Transverse colon (tissue), 4 donors: ENCODE data around the gene HAT1. TPM values are rescaled to one million over a fixed set of nuclear protein-coding genes. Genes with fewer than 3 reads are reported as not detected.

Experiments used
- DNase-seq: peaks from one replicate; pipeline ENCODE4 v3.0.0-alpha.2; 2019
- H3K27ac ChIP-seq, 4 donors: fragments of 200-600 bp; sonication (generic); 2 replicates each; pipeline ENCODE4 v1.5.1; 2016 to 2018; ENCODE audit warnings: inconsistent platforms in 4 of 4
- H3K27me3 ChIP-seq: fragments of 200-600 bp; sonication (generic); 2 replicates; pipeline ENCODE4 v1.5.1; 2017; ENCODE audit warnings: inconsistent platforms
- H3K36me3 ChIP-seq, 4 donors: fragments of 200-600 bp; sonication (generic); 2 replicates each; pipeline ENCODE4 v1.5.1; 2017 to 2019; ENCODE audit warnings: inconsistent platforms in 4 of 4
- H3K4me1 ChIP-seq, 4 donors: fragments of 200-600 bp; sonication (generic); 2 replicates each; pipeline ENCODE4 v1.5.1; 2017 to 2020; ENCODE audit warnings: inconsistent platforms in 4 of 4
- H3K4me3 ChIP-seq, 4 donors: fragments of 200-600 bp; sonication (generic); 1 replicate in 1 of 4; 2 replicates in 3 of 4; pipeline versions ENCODE4 v1.5.1 to v1.6.1; 2017 to 2019; ENCODE audit warnings: inconsistent platforms in 4 of 4
- H3K9me3 ChIP-seq, 2 donors: fragments of 200-600 bp; sonication (generic); 2 replicates each; pipeline ENCODE4 v1.5.1; 2017 to 2019; ENCODE audit warnings: inconsistent platforms in 2 of 2
- CTCF ChIP-seq, 5 experiments: fragments of 200-600 bp in 3 of 5; fragments of 450-650 bp in 2 of 5; sonication (generic) in 3 of 5; IDR thresholded peaks; 1 replicate in 2 of 5; 2 replicates in 3 of 5; pipeline ENCODE4 v1.5.1; 2016 to 2017; ENCODE audit warnings: antibody characterized with exemption in 5 of 5, inconsistent platforms in 3 of 5, mild to moderate bottlenecking in 2 of 5, moderate library complexity in 1 of 5
- EP300 ChIP-seq: sonication (generic); formaldehyde crosslinking; IDR thresholded peaks from one replicate; pipeline ENCODE4 v1.6.1; 2017; ENCODE audit warnings: antibody characterized with exemption, low read depth
- POLR2A ChIP-seq: fragments of 450-650 bp; IDR thresholded peaks from one replicate; pipeline ENCODE4 v1.6.1; 2016; ENCODE audit warnings: antibody characterized with exemption, mild to moderate bottlenecking, moderate library complexity
- POLR2AphosphoS5 ChIP-seq, 3 donors: sonication (generic); formaldehyde crosslinking; IDR thresholded peaks; one replicate each; pipeline ENCODE4 v1.6.1; 2016; ENCODE audit warnings: antibody characterized with exemption in 3 of 3
- WGBS, 2 donors: methylation state at CpG; one replicate each; pipeline ENCODE4 v1.1.5; 2018; ENCODE audit warnings: low coverage in 1 of 2; 5-methylcytosine and 5-hydroxymethylcytosine counted together
- in situ Hi-C, 4 donors: fragments of 200-750 bp; cut with MboI; loops; one replicate each; pipeline versions ENCODE4 v1.15.0 to v1.15.1; 2017; ENCODE audit warnings: low sequenced_read_pairs in 3 of 4, low pct_ligation_motif_present in 1 of 4, low pct_unique_long_range_greater_than_20kb in 1 of 4
- intact Hi-C: fragments of 100-400 bp; cut with DNase I; formaldehyde crosslinking; loops from one replicate; pipeline ENCODE4 v1.15.1; 2023; ENCODE audit warnings: low total_unique reads
- total RNA-seq, 4 donors: library from RNA; depleted of rRNA; stranded (reverse); fragments of >200 nt; gene quantifications; one replicate each; pipeline ENCODE4 v1.1.0, GENCODE V29; 2016

HAT1 gene
- total RNA-seq, 4 donors from 2014 or later = 4.2 to 19.4 (median 12.0) TPM

GRCh38 chr2:171878481-171878993 lies 43.7 kb upstream of the HAT1 start:
- Histone ChIP-seq H3K4me3 (no peak overlapping the region), H3K4me1 (peaks cover 0 to 8% (median 0%) of the 10 kb centered on the region in 4 donors), H3K27ac (peak overlapping the region; percentile 3 to 47 (median 27)), H3K36me3 (peaks cover 0 to 15% (median 0%) of the 10 kb centered on the region in 4 donors), H3K27me3 (no peaks in the 10 kb centered on the region), H3K9me3 (no peaks in the 10 kb centered on the region)
- 44 to 50% methylated on average over 2 of the region's 2 CpGs for WGBS, 2 donors
- DNase-seq = no peak
- intact Hi-C loops = no loop called here
- no peak for TF ChIP-seq CTCF (IDR thresholded peaks at IDR 0.05)
- TF ChIP-seq POLR2AphosphoS5 (IDR thresholded peaks at IDR 0.05) = no peak
- TF ChIP-seq EP300 = no peak
- TF ChIP-seq POLR2A = no peak
- in situ Hi-C loops = no loop called here

GRCh38 chr2:171879865-171880264 lies 42.4 kb upstream of the HAT1 start:
- DNase-seq = no peak
- Histone ChIP-seq H3K27me3 (no peaks in the 10 kb centered on the region), H3K27ac (peak overlapping the region in 2 of 4 donors; percentile 30 to 47), H3K36me3 (peaks cover 0 to 6% (median 0%) of the 10 kb centered on the region in 4 donors), H3K9me3 (no peaks in the 10 kb centered on the region), H3K4me1 (peaks cover 0 to 8% (median 0%) of the 10 kb centered on the region in 4 donors), H3K4me3 (no peak overlapping the region)
- in situ Hi-C loops (no loop called here), intact Hi-C loops (no loop called here)
- no peak for TF ChIP-seq EP300
- TF ChIP-seq POLR2AphosphoS5 (IDR thresholded peaks at IDR 0.05) = no peak
- no peak for TF ChIP-seq CTCF (IDR thresholded peaks at IDR 0.05)
- no peak for TF ChIP-seq POLR2A
- 90 to 100% methylated on average over 1 of the region's 1 CpG for WGBS, 2 donors

GRCh38 chr2:171880774-171881173 lies 41.5 kb upstream of the HAT1 start:
- WGBS, 2 donors = 92 to 96% methylated on average over 3 of the region's 3 CpGs
- peaks cover 0 to 8% (median 0%) of the 10 kb centered on the region in 4 donors for H3K4me1 ChIP-seq
- no peak overlapping the region for H3K27ac ChIP-seq
- TF ChIP-seq EP300 (no peak), CTCF (IDR thresholded peaks at IDR 0.05) (no peak), POLR2A (no peak), POLR2AphosphoS5 (IDR thresholded peaks at IDR 0.05) (no peak)
- no peak overlapping the region for H3K4me3 ChIP-seq
- no peaks in the 10 kb centered on the region for H3K9me3 ChIP-seq
- no peaks in the 10 kb centered on the region for H3K27me3 ChIP-seq
- no peaks in the 10 kb centered on the region for H3K36me3 ChIP-seq
- in situ Hi-C loops = no loop called here
- intact Hi-C loops = no loop called here
- DNase-seq = no peak

GRCh38 chr2:171882089-171882769 lies 40.0 kb upstream of the HAT1 start:
- Histone ChIP-seq H3K27me3 (no peaks in the 10 kb centered on the region), H3K27ac (no peak overlapping the region), H3K4me3 (no peak overlapping the region), H3K9me3 (no peaks in the 10 kb centered on the region), H3K4me1 (peaks cover 0 to 8% (median 0%) of the 10 kb centered on the region in 4 donors), H3K36me3 (no peaks in the 10 kb centered on the region)
- in situ Hi-C loops = no loop called here
- no peak for DNase-seq
- WGBS, 2 donors = 60 to 77% methylated on average over 1 to 2 of the region's 2 CpGs
- TF ChIP-seq POLR2A = no peak
- TF ChIP-seq POLR2AphosphoS5 (IDR thresholded peaks at IDR 0.05) = no peak
- no peak for TF ChIP-seq EP300
- TF ChIP-seq CTCF (IDR thresholded peaks at IDR 0.05) = no peak
- intact Hi-C loops = no loop called here
